Neural progenitor cell (in vitro differentiated cells): ENCODE measurements around the gene RSF1.

Experiments used
- CTCF ChIP-seq: fragments of 200-600 bp; sonication (generic); IDR thresholded peaks from 2 replicates; pipeline ENCODE4 v1.5.1; 2017; ENCODE audit warnings: antibody characterized with exemption, mild to moderate bottlenecking
- EZH2 ChIP-seq: fragments of 200-600 bp; sonication (generic); IDR thresholded peaks from 2 replicates; pipeline ENCODE4 v1.6.1; 2017; ENCODE audit warnings: antibody characterized with exemption, mild to moderate bottlenecking, moderate library complexity
- EZH2phosphoT487 ChIP-seq: fragments of 200-600 bp; sonication (generic); IDR thresholded peaks from 2 replicates; pipeline ENCODE4 v1.6.1; 2017; ENCODE audit warnings: antibody characterized with exemption

DNA sequence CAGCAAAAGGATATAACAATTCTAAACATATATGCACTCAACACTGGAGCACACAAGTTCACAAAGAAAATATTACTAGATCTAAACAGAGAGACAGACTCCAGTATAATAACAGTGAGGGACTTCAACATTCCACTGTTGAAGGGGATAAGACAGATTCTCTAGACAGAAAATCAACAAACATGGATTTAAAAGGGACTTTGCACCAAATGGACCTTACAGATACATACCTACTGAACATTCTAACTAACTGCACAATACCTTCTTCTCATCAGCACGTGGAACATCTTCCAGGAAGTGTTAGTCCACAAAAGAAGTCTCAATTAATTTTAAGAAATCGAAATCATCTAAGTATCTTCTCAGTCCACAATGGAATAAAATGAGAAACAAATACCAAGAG is 26.6 kb downstream of the RSF1 start:
- TF ChIP-seq EZH2 = no peak
- no peak for TF ChIP-seq CTCF
- TF ChIP-seq EZH2phosphoT487 = no peak
